OCI-LY7 (cell line): ENCODE measurements around the gene FAM107B. TPM values are rescaled to one million over a fixed set of nuclear protein-coding genes. Genes with fewer than 3 reads are reported as not detected.

Source experiments
- BruUV-seq: library from RNA; stranded (reverse); fragments of 400-500 nt; replicated peaks from 2 replicates; lab custom pipeline; 2021; lab: Mats Ljungman, UMichigan
- CTCF ChIA-PET: fragments of 300-600 bp; sonication (Branson Sonifier 250); formaldehyde crosslinking; loops from one replicate; lab custom pipeline; 2022; ENCODE audit warnings: antibody characterized with exemption; ENCODE audit not compliant: unreplicated experiment; lab: Charles Lee
- POLR2A ChIA-PET: fragments of 300-600 bp; sonication (Branson Sonifier 250); formaldehyde crosslinking; loops from one replicate; lab custom pipeline; 2022; ENCODE audit warnings: antibody characterized with exemption; lab: Charles Lee
- DNase-seq: peaks from one replicate; pipeline ENCODE4 v3.0.0-alpha.2; 2015; ENCODE audit warnings: low spot score
- H2AFZ ChIP-seq: fragments of 200-600 bp; sonication (generic), shearing (Covaris generic); 2 replicates; pipeline ENCODE4 v1.6.1; 2014; ENCODE audit warnings: mild to moderate bottlenecking, antibody characterized with exemption, low read length, moderate library complexity
- H3K27ac ChIP-seq: fragments of 200-600 bp; sonication (generic); 2 replicates; pipeline ENCODE4 v1.5.1; 2014; ENCODE audit warnings: mixed run types, low read depth, mild to moderate bottlenecking, moderate library complexity, low read length, inconsistent platforms; ENCODE audit not compliant: poor library complexity, severe bottlenecking
- H3K36me3 ChIP-seq: fragments of 200-600 bp; sonication (generic); 2 replicates; pipeline ENCODE4 v1.6.1; 2014; ENCODE audit warnings: mild to moderate bottlenecking, antibody characterized with exemption, low read length, moderate library complexity, mixed read lengths; ENCODE audit not compliant: insufficient read depth
- H3K4me1 ChIP-seq: fragments of 200-600 bp; sonication (generic); 2 replicates; pipeline ENCODE4 v1.5.1; 2014; ENCODE audit warnings: mild to moderate bottlenecking, low read length; ENCODE audit not compliant: insufficient read depth, poor library complexity, severe bottlenecking
- H3K4me2 ChIP-seq: fragments of 200-600 bp; sonication (generic); 2 replicates; pipeline ENCODE4 v1.6.1; 2014; ENCODE audit warnings: mild to moderate bottlenecking, low read length
- H3K4me3 ChIP-seq: fragments of 200-600 bp; sonication (generic); 2 replicates; pipeline ENCODE4 v1.5.1; 2014; ENCODE audit warnings: mild to moderate bottlenecking, low read depth, low read length; ENCODE audit not compliant: poor library complexity, severe bottlenecking
- H3K79me2 ChIP-seq: fragments of 200-600 bp; sonication (generic); 2 replicates; pipeline ENCODE4 v1.6.1; 2016; ENCODE audit warnings: low read depth, mild to moderate bottlenecking, low read length, moderate library complexity, mixed read lengths; ENCODE audit not compliant: insufficient read depth
- H3K9me2 ChIP-seq: fragments of 200-600 bp; sonication (generic); 2 replicates; pipeline ENCODE4 v1.6.1; 2016; ENCODE audit warnings: mild to moderate bottlenecking, low read length, mixed read lengths; ENCODE audit not compliant: insufficient read depth
- H3K9me3 ChIP-seq: fragments of 200-600 bp; sonication (generic); 2 replicates; pipeline ENCODE4 v1.6.1; 2014; ENCODE audit warnings: mild to moderate bottlenecking, mixed run types, low read length, mixed read lengths
- H4K20me1 ChIP-seq: fragments of 200-600 bp; sonication (generic); 2 replicates; pipeline ENCODE4 v1.6.1; 2014; ENCODE audit warnings: mild to moderate bottlenecking, antibody characterized with exemption, low read length, moderate library complexity, mixed read lengths; ENCODE audit not compliant: insufficient read depth
- CTCF ChIP-seq: fragments of 200-600 bp; sonication (generic); conservative IDR thresholded peaks from 2 replicates; pipeline ENCODE4 v1.5.1; 2014; ENCODE audit warnings: mild to moderate bottlenecking, antibody characterized with exemption, low read length, moderate library complexity, mixed read lengths
- EZH2phosphoT487 ChIP-seq: fragments of 200-600 bp; sonication (generic); IDR thresholded peaks from 2 replicates; pipeline ENCODE4 v1.6.1; 2018; ENCODE audit warnings: low read depth, borderline replicate concordance, mild to moderate bottlenecking, mixed run types, antibody characterized with exemption, low read length, moderate library complexity, mixed read lengths
- intact Hi-C: fragments of 100-400 bp; cut with micrococcal nuclease; formaldehyde crosslinking; loops from one replicate; pipeline ENCODE4 v1.10.0; 2022; ENCODE audit not compliant: unreplicated experiment
- total RNA-seq, 2 experiments: library from RNA; depleted of rRNA in 1 of 2; stranded (reverse); fragments of >200 nt in 1 of 2; shearing (Covaris generic) in 1 of 2; gene quantifications; 2 replicates each; pipeline ENCODE4 v1.2.3, GENCODE V29; 2014 to 2022

Gene FAM107B
- total RNA-seq, 2 experiments from 2014 or later, result 114 to 398 TPM

DNA sequence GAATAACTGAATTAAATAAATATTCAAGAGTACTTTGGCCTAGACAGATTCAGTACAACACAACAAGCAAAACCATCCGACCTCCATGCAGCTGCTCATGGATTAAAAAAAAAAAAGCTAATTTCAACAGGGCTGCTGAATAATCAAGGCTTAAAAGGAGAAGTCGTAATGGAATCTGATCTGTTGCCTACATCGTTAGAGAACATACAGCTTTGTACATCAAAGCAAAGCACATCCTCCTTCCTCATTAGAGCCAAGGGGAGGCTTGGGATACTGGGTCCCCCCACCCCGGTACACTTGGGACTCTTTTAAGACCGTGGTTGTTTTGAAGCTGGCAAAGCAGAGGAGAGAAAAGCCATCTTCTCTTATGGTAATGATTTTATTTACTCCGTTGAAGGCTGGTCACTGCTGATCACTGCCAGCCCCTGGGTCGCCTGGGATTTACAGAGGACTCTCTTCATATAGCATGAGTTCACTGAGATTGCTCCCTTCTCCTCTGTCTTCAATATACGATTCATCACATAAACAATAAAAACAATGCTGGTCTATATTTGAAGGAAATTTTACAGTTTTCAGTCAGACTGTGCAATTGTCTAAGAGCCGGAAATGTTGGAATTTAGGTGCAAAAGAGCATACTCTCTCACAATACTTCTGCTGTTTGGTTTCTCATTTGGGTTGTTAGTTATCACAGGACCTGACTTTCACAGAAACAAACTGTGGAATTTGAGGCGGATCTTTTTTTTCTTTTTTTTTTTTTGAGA lies 148.8 kb downstream of the FAM107B start:
- POLR2A ChIA-PET, result interaction anchor here (0.6 to 1.1 kb wide), 6 partner anchors 8 to 135 kb away, joined by 3 to 8 read pairs (median 4); no protein-coding TSS in a partner anchor
- BruUV-seq, result no TSS peak

DNA sequence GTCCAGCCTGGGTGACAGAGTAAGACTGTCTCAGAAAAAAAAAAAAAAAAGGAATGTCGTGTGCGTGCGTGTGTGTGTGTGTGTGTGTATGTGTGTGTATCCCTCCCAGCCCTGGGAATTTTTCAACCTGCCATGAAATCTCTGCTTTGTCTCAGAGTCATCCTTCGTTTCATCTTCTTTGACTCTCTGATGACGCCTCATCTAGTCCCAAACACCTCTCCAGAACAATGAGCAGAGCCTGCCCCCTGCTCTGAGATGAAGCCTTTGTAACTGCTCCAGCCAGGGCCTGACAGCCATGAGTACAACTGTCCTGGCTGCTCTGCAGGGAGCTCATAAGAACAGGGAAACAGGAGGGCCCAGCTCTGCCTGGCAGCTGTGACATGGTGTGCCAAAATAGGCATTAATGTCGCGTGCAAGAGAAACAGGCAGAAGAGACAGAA lies 149.5 kb downstream of the FAM107B start:
- TF ChIP-seq CTCF, result no peak
- no peak for TF ChIP-seq EZH2phosphoT487
- CTCF ChIA-PET, result no interaction called here
- intact Hi-C loops, result no loop called here

More for the DNA sequence above, 148.8 kb downstream of the FAM107B start:
- DNase-seq, result no peak
- no peaks in the 10 kb centered on the region for H3K36me3 ChIP-seq
- no peaks in the 10 kb centered on the region for H4K20me1 ChIP-seq
- peak overlapping the region; percentile 79 for H2AFZ ChIP-seq
- H3K27ac ChIP-seq, result no peak overlapping the region
- CTCF ChIA-PET, result no interaction called here
- no peaks in the 10 kb centered on the region for H3K79me2 ChIP-seq
- no peaks in the 10 kb centered on the region for H3K9me2 ChIP-seq
- H3K4me2 ChIP-seq, result no peak overlapping the region
- H3K9me3 ChIP-seq, result no peaks in the 10 kb centered on the region
- no peak overlapping the region for H3K4me3 ChIP-seq
- TF ChIP-seq CTCF, result no peak
- TF ChIP-seq EZH2phosphoT487, result no peak
- intact Hi-C loops, result no loop called here
- peaks cover 10% of the 10 kb centered on the region for H3K4me1 ChIP-seq

DNA sequence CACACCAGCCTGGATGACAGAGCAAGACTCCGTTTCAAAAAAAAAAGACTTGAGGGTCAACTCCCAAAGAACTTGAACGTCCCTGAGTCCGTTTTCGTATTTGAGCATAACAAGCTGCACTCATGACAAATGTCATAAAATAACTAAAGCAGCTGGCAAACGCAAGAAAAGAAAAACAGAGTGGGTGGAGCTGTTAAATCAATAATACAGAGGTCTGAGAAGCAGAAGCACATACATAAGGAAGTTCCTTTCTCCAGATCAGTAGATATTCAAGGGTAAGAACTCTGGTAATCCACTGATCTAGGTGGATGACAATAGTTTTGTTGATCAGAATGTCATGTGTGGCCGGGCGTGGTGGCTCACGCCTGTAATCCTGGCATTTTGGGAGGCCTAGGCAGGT lies 150.1 kb downstream of the FAM107B start:
- no peak for DNase-seq
- H3K9me2 ChIP-seq, result no peaks in the 10 kb centered on the region
- no peaks in the 10 kb centered on the region for H3K9me3 ChIP-seq
- H3K4me2 ChIP-seq, result no peak overlapping the region
- no peak overlapping the region for H2AFZ ChIP-seq
- H3K4me1 ChIP-seq, result peaks cover 10% of the 10 kb centered on the region
- H3K79me2 ChIP-seq, result no peaks in the 10 kb centered on the region
- H3K36me3 ChIP-seq, result no peaks in the 10 kb centered on the region
- no peak overlapping the region for H3K4me3 ChIP-seq
- TF ChIP-seq EZH2phosphoT487 (no peak), CTCF (no peak)
- CTCF ChIA-PET, result no interaction called here
- H3K27ac ChIP-seq, result no peak overlapping the region
- intact Hi-C loops, result no loop called here
- no TSS peak for BruUV-seq
- POLR2A ChIA-PET, result interaction anchor here (0.7 to 2.4 kb wide), 2 partner anchors 11 to 42 kb away, joined by 4 to 5 read pairs; no protein-coding TSS in a partner anchor
- no peaks in the 10 kb centered on the region for H4K20me1 ChIP-seq

More for the DNA sequence above, 149.5 kb downstream of the FAM107B start:
- no peak for DNase-seq
- peaks cover 10% of the 10 kb centered on the region for H3K4me1 ChIP-seq
- no peaks in the 10 kb centered on the region for H3K79me2 ChIP-seq
- no TSS peak for BruUV-seq
- no peak overlapping the region for H3K27ac ChIP-seq
- no peaks in the 10 kb centered on the region for H4K20me1 ChIP-seq
- POLR2A ChIA-PET, result interaction anchor here (0.6 to 2.4 kb wide), 6 partner anchors 9 to 135 kb away, joined by 3 to 8 read pairs (median 4); no protein-coding TSS in a partner anchor
- H3K9me2 ChIP-seq, result no peaks in the 10 kb centered on the region
- H3K4me2 ChIP-seq, result no peak overlapping the region
- H3K9me3 ChIP-seq, result no peaks in the 10 kb centered on the region
- H2AFZ ChIP-seq, result peak overlapping the region; percentile 79
- H3K4me3 ChIP-seq, result no peak overlapping the region
- no peaks in the 10 kb centered on the region for H3K36me3 ChIP-seq
